Parathyroid adenoma (tissue), 2 donors: ENCODE measurements around the gene ABLIM1.

Experiments used
- H2AFZ ChIP-seq: fragments of 300-600 bp; sonication (generic); one replicate; pipeline ENCODE4 v1.7.0; 2017; ENCODE audit warnings: antibody characterized with exemption, mild to moderate bottlenecking
- H3K27ac ChIP-seq: fragments of 300-600 bp; sonication (generic); one replicate; pipeline ENCODE4 v1.7.0; 2017
- H3K27me3 ChIP-seq: fragments of 300-600 bp; sonication (generic); one replicate; pipeline ENCODE4 v1.7.0; 2017; ENCODE audit warnings: low read length; ENCODE audit not compliant: control insufficient read depth, insufficient read depth
- H3K36me3 ChIP-seq: fragments of 300-600 bp; sonication (generic); one replicate; pipeline ENCODE4 v1.7.0; 2017; ENCODE audit warnings: low read length; ENCODE audit not compliant: control insufficient read depth, insufficient read depth
- H3K4me1 ChIP-seq: fragments of 300-600 bp; sonication (generic); one replicate; pipeline ENCODE4 v1.7.0; 2017; ENCODE audit warnings: control low read depth
- H3K4me2 ChIP-seq: fragments of 300-600 bp; sonication (generic); one replicate; pipeline ENCODE4 v1.7.0; 2017; ENCODE audit warnings: low read length
- H3K4me3 ChIP-seq: fragments of 300-600 bp; sonication (generic); one replicate; pipeline ENCODE4 v1.7.0; 2017; ENCODE audit warnings: low read depth, low read length
- H3K79me2 ChIP-seq: fragments of 300-600 bp; sonication (generic); one replicate; pipeline ENCODE4 v1.7.0; 2017; ENCODE audit warnings: control low read depth
- H3K9ac ChIP-seq: fragments of 300-600 bp; sonication (generic); one replicate; pipeline ENCODE4 v1.7.0; 2017; ENCODE audit warnings: mild to moderate bottlenecking
- H3K9me3 ChIP-seq: fragments of 300-600 bp; sonication (generic); one replicate; pipeline ENCODE4 v1.7.0; 2017; ENCODE audit warnings: low read length; ENCODE audit not compliant: control insufficient read depth
- TF ChIP-seq, protein P1 (sequence below): fragments of 300-600 bp; sonication (generic); IDR thresholded peaks from one replicate; pipeline ENCODE4 v1.7.0; 2017; ENCODE audit warnings: antibody characterized with exemption, mild to moderate bottlenecking
- donor health status: primary hyperparathyroidism.

The ABLIM1 gene

DNA sequence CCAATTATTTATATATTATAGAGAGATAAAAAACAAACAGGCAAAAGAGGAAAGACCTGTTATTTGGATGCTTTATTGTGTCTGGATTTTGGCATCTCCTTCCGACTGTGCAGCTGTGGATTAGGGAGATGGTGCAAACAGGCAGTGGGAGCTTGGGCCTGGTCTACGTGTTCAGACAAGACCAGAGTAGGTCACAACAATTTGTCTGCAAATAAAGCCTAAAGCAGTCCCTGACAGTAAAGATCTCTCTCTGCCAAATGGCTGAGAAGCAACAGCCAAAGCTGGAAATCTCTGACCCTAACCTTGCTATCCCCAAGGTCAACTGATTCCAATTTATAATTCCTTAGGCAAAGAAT, 82.0 kb downstream of the ABLIM1 start:
- H3K27me3 ChIP-seq, result no peaks in the 10 kb centered on the region
- H3K9me3 ChIP-seq, result no peaks in the 10 kb centered on the region
- TF ChIP-seq, protein P1, sequence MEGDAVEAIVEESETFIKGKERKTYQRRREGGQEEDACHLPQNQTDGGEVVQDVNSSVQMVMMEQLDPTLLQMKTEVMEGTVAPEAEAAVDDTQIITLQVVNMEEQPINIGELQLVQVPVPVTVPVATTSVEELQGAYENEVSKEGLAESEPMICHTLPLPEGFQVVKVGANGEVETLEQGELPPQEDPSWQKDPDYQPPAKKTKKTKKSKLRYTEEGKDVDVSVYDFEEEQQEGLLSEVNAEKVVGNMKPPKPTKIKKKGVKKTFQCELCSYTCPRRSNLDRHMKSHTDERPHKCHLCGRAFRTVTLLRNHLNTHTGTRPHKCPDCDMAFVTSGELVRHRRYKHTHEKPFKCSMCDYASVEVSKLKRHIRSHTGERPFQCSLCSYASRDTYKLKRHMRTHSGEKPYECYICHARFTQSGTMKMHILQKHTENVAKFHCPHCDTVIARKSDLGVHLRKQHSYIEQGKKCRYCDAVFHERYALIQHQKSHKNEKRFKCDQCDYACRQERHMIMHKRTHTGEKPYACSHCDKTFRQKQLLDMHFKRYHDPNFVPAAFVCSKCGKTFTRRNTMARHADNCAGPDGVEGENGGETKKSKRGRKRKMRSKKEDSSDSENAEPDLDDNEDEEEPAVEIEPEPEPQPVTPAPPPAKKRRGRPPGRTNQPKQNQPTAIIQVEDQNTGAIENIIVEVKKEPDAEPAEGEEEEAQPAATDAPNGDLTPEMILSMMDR, result no peak
- no peak overlapping the region for H3K4me2 ChIP-seq
- H3K4me1 ChIP-seq, result peaks cover 8% of the 10 kb centered on the region
- H3K79me2 ChIP-seq, result no peaks in the 10 kb centered on the region
- H2AFZ ChIP-seq, result no peak overlapping the region
- no peak overlapping the region for H3K9ac ChIP-seq
- no peaks in the 10 kb centered on the region for H3K36me3 ChIP-seq
- H3K4me3 ChIP-seq, result no peak overlapping the region
- H3K27ac ChIP-seq, result no peak overlapping the region

GRCh38 chr10:114575417-114576131, 82.5 kb downstream of the ABLIM1 start:
- Histone ChIP-seq H3K79me2 (no peaks in the 10 kb centered on the region), H3K9me3 (no peaks in the 10 kb centered on the region), H2AFZ (no peak overlapping the region), H3K9ac (no peak overlapping the region), H3K4me3 (no peak overlapping the region), H3K36me3 (no peaks in the 10 kb centered on the region), H3K4me2 (no peak overlapping the region), H3K27me3 (no peaks in the 10 kb centered on the region), H3K27ac (no peak overlapping the region), H3K4me1 (peaks cover 8% of the 10 kb centered on the region)
- TF ChIP-seq, protein P1, result no peak

GRCh38 chr10:114573330-114574045, 84.6 kb downstream of the ABLIM1 start:
- Histone ChIP-seq H3K4me3 (no peak overlapping the region), H3K9ac (no peak overlapping the region), H3K4me2 (no peak overlapping the region), H3K27me3 (no peaks in the 10 kb centered on the region), H3K36me3 (no peaks in the 10 kb centered on the region), H3K9me3 (no peaks in the 10 kb centered on the region), H3K79me2 (no peaks in the 10 kb centered on the region), H3K4me1 (peaks cover 8% of the 10 kb centered on the region), H3K27ac (no peak overlapping the region), H2AFZ (no peak overlapping the region)
- TF ChIP-seq, protein P1, result no peak

DNA sequence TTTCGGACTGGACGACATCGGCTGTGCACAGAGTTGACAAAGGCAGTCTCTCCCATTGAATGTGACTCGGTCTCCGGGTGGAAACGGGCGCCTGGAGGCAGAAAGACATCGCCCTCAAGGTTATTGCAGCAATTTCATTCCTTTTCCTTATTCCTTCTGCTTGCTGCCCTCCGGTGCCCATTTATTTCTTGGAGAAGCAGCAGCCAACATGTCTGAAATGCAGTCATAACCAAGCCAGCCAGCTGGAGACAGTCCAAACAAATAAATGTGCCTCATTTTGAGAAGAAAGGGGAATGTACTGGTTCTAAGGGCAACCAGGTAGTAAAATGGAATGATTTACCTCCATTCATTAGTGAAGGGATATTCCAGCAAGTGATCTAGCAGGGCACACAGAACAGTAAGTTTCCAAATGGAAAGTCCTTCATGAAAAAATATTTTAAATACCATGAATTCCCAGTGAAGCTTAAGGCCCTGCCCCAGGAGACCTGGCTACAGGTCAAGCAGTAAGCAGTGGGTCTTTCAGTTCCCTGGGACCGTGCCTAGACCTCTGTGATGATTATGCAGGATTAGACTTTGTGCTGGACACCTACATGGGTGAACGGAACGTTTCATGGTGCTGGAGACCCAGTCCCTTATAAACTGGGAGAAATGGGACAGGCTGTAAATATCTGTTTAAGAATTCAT, 86.6 kb downstream of the ABLIM1 start:
- no peaks in the 10 kb centered on the region for H3K27me3 ChIP-seq
- H3K4me1 ChIP-seq, result no peaks in the 10 kb centered on the region
- H2AFZ ChIP-seq, result no peak overlapping the region
- H3K27ac ChIP-seq, result no peak overlapping the region
- no peaks in the 10 kb centered on the region for H3K36me3 ChIP-seq
- H3K9me3 ChIP-seq, result no peaks in the 10 kb centered on the region
- TF ChIP-seq, protein P1, result no peak
- H3K4me2 ChIP-seq, result no peak overlapping the region
- no peak overlapping the region for H3K4me3 ChIP-seq
- H3K79me2 ChIP-seq, result no peaks in the 10 kb centered on the region
- H3K9ac ChIP-seq, result no peak overlapping the region
